C4-2B (cell line): ENCODE measurements around the gene ENDOV.

ENCODE experiments used
- ZFX ChIP-seq: fragments of 450-650 bp; IDR thresholded peaks from 2 replicates; pipeline ENCODE4 v1.6.1; 2017
- TF ChIP-seq, protein P1 (sequence below): fragments of 450-650 bp; conservative IDR thresholded peaks from 2 replicates; pipeline ENCODE4 v1.5.1; 2017; ENCODE audit warnings: mild to moderate bottlenecking

DNA sequence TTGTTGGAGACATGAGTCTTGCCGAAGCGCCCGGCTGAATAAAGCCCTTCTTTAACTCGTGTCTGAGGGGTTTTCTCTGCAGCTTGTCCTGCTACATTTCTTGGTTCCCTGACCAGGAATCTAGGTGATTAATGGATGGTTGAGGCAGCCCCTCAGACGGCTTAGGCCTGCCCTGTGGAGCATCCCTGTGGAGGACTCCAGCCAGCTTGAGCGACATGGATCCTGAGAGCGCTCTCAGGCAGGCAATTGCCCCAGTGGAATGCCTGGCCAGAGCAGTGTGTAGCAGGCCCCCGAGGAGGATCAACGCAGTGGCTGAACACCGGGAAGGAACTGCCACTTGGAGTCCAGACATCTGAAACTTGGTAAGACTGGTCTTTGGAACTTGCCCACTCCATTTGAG lies 17.3 kb upstream of the ENDOV start:
- TF ChIP-seq ZFX = no peak
- TF ChIP-seq, protein P1, sequence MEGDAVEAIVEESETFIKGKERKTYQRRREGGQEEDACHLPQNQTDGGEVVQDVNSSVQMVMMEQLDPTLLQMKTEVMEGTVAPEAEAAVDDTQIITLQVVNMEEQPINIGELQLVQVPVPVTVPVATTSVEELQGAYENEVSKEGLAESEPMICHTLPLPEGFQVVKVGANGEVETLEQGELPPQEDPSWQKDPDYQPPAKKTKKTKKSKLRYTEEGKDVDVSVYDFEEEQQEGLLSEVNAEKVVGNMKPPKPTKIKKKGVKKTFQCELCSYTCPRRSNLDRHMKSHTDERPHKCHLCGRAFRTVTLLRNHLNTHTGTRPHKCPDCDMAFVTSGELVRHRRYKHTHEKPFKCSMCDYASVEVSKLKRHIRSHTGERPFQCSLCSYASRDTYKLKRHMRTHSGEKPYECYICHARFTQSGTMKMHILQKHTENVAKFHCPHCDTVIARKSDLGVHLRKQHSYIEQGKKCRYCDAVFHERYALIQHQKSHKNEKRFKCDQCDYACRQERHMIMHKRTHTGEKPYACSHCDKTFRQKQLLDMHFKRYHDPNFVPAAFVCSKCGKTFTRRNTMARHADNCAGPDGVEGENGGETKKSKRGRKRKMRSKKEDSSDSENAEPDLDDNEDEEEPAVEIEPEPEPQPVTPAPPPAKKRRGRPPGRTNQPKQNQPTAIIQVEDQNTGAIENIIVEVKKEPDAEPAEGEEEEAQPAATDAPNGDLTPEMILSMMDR = no peak
